ENCODE results near the gene COX5A. TPM values are rescaled to one million over a fixed set of nuclear protein-coding genes. Genes with fewer than 3 reads are reported as not detected.
A peak's percentile ranks its signal among the peaks of the same experiment; 100 is the strongest.

The COX5A gene
- total and polyA plus RNA-seq, 10 donors = 83.2 to 247 (median 114) TPM

DNA sequence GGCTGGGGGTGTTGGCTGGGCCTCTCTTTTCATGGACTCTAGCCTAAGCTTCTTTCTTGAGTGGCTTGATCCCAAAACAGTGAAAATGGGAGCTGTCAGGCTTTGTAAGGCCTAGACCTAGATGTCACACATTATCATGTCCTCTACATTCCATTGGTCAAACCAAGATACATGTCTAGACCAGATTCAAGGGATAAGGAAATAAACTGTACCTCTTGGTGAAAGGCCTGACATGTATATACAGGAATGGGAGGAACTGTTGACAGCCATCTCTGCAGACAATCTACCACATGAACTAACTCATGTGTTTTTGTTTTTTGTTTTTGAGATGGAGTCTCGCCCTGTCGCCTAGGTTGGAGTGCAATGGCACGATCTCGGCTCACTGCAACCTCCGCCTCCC, 29.8 kb upstream of the COX5A start:
- WGBS, 5 donors = 82 to 98% (median 97%) methylated on average over 5 of the region's 5 CpGs
- Histone ChIP-seq H3K27me3 (replicated peaks in 1 of 7) (peaks cover 0 to 2% (median 0%) of the 10 kb centered on the region in 7 donors), H3K36me3 (no peaks in the 10 kb centered on the region), H3K9me3 (no peaks in the 10 kb centered on the region), H3K4me3 (no peak overlapping the region), H3K27ac (no peak overlapping the region), H3K4me1 (peaks cover 0 to 13% (median 0%) of the 10 kb centered on the region in 6 donors)
- TF ChIP-seq POLR2A (IDR thresholded peaks at IDR 0.05) (no peak), POLR2AphosphoS5 (IDR thresholded peaks at IDR 0.05) (no peak)
- TF ChIP-seq, protein P1, sequence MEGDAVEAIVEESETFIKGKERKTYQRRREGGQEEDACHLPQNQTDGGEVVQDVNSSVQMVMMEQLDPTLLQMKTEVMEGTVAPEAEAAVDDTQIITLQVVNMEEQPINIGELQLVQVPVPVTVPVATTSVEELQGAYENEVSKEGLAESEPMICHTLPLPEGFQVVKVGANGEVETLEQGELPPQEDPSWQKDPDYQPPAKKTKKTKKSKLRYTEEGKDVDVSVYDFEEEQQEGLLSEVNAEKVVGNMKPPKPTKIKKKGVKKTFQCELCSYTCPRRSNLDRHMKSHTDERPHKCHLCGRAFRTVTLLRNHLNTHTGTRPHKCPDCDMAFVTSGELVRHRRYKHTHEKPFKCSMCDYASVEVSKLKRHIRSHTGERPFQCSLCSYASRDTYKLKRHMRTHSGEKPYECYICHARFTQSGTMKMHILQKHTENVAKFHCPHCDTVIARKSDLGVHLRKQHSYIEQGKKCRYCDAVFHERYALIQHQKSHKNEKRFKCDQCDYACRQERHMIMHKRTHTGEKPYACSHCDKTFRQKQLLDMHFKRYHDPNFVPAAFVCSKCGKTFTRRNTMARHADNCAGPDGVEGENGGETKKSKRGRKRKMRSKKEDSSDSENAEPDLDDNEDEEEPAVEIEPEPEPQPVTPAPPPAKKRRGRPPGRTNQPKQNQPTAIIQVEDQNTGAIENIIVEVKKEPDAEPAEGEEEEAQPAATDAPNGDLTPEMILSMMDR (IDR thresholded peaks at IDR 0.05 in 8 of 11, conservative IDR thresholded peaks at IDR 0.05 in 3 of 11) = no peak
- intact Hi-C loops (cut with DNase I; ENCODE audit: low total_unique reads) = no loop called here
- DNase-seq = no peak

DNA sequence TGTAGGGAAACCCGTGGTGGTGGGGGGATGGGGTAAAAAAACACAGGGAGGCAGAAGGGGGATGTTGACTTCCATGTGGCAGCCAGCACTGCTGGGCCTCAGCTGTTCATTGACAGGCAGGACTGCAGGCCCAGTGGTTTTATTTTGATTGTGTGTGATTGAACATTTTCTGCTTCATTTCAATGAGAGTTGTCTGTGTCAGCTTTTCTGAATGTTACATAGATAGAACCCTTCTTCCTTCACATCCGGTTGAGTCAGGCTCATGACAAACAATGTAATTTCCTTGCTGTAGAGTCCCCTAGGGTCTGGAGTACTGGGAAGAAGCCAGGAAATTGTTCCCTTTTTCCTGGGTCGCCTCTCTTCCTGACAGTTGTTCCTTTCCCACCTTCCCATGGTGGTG, 26.9 kb upstream of the COX5A start:
- TF ChIP-seq POLR2AphosphoS5 (IDR thresholded peaks at IDR 0.05) (no peak), POLR2A (IDR thresholded peaks at IDR 0.05) (no peak)
- TF ChIP-seq, protein P1 (IDR thresholded peaks at IDR 0.05 in 8 of 11, conservative IDR thresholded peaks at IDR 0.05 in 3 of 11) = no peak
- 22 to 33% (median 27%) methylated on average over 3 of the region's 3 CpGs for WGBS, 5 donors
- Histone ChIP-seq H3K4me3 (no peak overlapping the region), H3K9me3 (no peaks in the 10 kb centered on the region), H3K27ac (peak overlapping the region in 4 of 8 donors; percentile 2 to 70 (median 31)), H3K36me3 (no peaks in the 10 kb centered on the region), H3K4me1 (peaks cover 0 to 17% (median 3%) of the 10 kb centered on the region in 6 donors), H3K27me3 (replicated peaks in 1 of 7) (peaks cover 0 to 11% (median 0%) of the 10 kb centered on the region in 7 donors)
- DNase-seq = no peak
- intact Hi-C loops (cut with DNase I; ENCODE audit: low total_unique reads) = no loop called here

- WGBS, 5 donors = 78 to 93% (median 87%) methylated on average over 4 of the region's 4 CpGs
Measured at GRCh38 chr15:74963213-74963612, 25.3 kb upstream of the COX5A start.

DNA sequence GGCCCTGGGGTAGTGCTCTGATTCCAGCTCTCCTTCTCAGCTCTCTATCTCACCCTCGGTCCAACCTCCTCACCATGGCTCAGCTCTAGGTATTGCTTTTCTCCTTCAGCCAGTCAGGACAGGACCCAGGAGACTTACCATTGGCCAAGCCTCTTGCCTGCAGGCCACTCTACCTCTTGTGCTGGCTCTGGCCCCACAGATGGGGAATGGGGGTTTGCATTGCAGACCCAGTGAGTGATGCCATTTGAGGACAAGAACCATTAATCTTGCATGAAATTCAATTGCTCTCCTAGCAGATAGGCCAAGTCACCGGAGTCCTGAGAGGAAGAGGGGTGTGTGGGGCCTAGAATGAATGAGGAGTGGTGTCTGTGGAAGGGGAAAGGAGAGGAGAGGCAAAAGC, 24.8 kb upstream of the COX5A start:
- intact Hi-C loops (cut with DNase I; ENCODE audit: low total_unique reads) = no loop called here
- H3K4me1 ChIP-seq = peaks cover 11 to 38% (median 24%) of the 10 kb centered on the region in 6 donors
- H3K27ac ChIP-seq = no peak overlapping the region
- 50 to 94% (median 63%) methylated on average over 2 of the region's 2 CpGs for WGBS, 5 donors
- H3K9me3 ChIP-seq = no peaks in the 10 kb centered on the region
- DNase-seq = no peak
- H3K27me3 ChIP-seq (replicated peaks in 1 of 7) = peaks cover 7 to 33% (median 21%) of the 10 kb centered on the region in 7 donors
- H3K4me3 ChIP-seq = no peak overlapping the region
- TF ChIP-seq, protein P1 (IDR thresholded peaks at IDR 0.05 in 8 of 11, conservative IDR thresholded peaks at IDR 0.05 in 3 of 11) = no peak
- no peak for TF ChIP-seq POLR2AphosphoS5 (IDR thresholded peaks at IDR 0.05)
- TF ChIP-seq POLR2A (IDR thresholded peaks at IDR 0.05) = no peak
- H3K36me3 ChIP-seq = no peaks in the 10 kb centered on the region

More at GRCh38 chr15:74963213-74963612, 25.3 kb upstream of the COX5A start:
- H3K4me3 ChIP-seq = no peak overlapping the region
- peaks cover 5 to 33% (median 18%) of the 10 kb centered on the region in 6 donors for H3K4me1 ChIP-seq
- no peak overlapping the region for H3K27ac ChIP-seq
- H3K36me3 ChIP-seq = no peaks in the 10 kb centered on the region
- TF ChIP-seq POLR2AphosphoS5 (IDR thresholded peaks at IDR 0.05) (no peak), POLR2A (IDR thresholded peaks at IDR 0.05) (no peak)
- TF ChIP-seq, protein P1 (IDR thresholded peaks at IDR 0.05 in 8 of 11, conservative IDR thresholded peaks at IDR 0.05 in 3 of 11) = no peak
- intact Hi-C loops (cut with DNase I; ENCODE audit: low total_unique reads) = no loop called here
- H3K27me3 ChIP-seq (replicated peaks in 1 of 7) = peaks cover 7 to 27% (median 15%) of the 10 kb centered on the region in 7 donors
- DNase-seq = no peak
- H3K9me3 ChIP-seq = no peaks in the 10 kb centered on the region

Data from spleen (tissue), 11 donors.